Measurements from ENCODE around the gene SHANK1. TPM values are rescaled to one million over a fixed set of nuclear protein-coding genes. Genes with fewer than 3 reads are reported as not detected.
A peak's percentile ranks its signal among the peaks of the same experiment; 100 is the strongest.

Gene SHANK1
- total RNA-seq, 3 donors from 2014 or later (not counting 1 experiment from before 2014, with no cell fraction given) = 0.05 to 0.75 (median 0.20) TPM

GRCh38 chr19:50723069-50723468, 3.5 kb upstream of the SHANK1 start, which contains the start of gene CLEC11A:
Gene CLEC11A (plus strand): TSS chr19:50723364. CDS start chr19:50723526, 162 bp downstream.
- Mint-ChIP-seq H3K27ac (peak within 1 kb of the TSS; percentile 61 to 86), H3K36me3 (no peaks in the 10 kb centered on the region), H3K9me3 (no peaks in the 10 kb centered on the region), H3K4me1 (peaks cover 0 to 58% of the 10 kb centered on the region in 2 donors), H3K4me3 (peak within 1 kb of the TSS; percentile 85), H3K27me3 (ENCODE audit: low read depth in 2 of 2) (peaks cover 19 to 32% of the 10 kb centered on the region in 2 donors)
- WGBS (ENCODE audit: insufficient coverage) = 42% methylated on average over 15 of the region's 15 CpGs
- ATAC-seq = no peak
- DNase-seq = no peak
- Histone ChIP-seq H3K4me3 (ENCODE audit: low read length) (no peak within 1 kb of the TSS), H3K9me3 (ENCODE audit: control insufficient read depth, insufficient read depth, low read length) (no peaks in the 10 kb centered on the region), H3K36me3 (ENCODE audit: control insufficient read depth, insufficient read depth, low read length) (no peaks in the 10 kb centered on the region), H3K27me3 (ENCODE audit: control insufficient read depth, insufficient read depth, low read length) (peaks cover 20% of the 10 kb centered on the region), H3K4me1 (ENCODE audit: control insufficient read depth, insufficient read depth, low read length) (peaks cover 43% of the 10 kb centered on the region), H3K27ac (ENCODE audit: low read length) (no peak within 1 kb of the TSS)
- TF ChIP-seq CTCF (IDR thresholded peaks at IDR 0.05) = no peak
- intact Hi-C loops (cut with micrococcal nuclease) = loop anchor here (10.0 kb wide), 1 partner anchor 82 kb away; no protein-coding TSS in a partner anchor

GRCh38 chr19:50722201-50723013, 2.8 kb upstream of the SHANK1 start:
- H3K27ac Mint-ChIP-seq = peak overlapping the region in 1 of 2 donors; percentile 31
- H3K27me3 Mint-ChIP-seq (ENCODE audit: low read depth in 2 of 2) = peaks cover 19 to 33% of the 10 kb centered on the region in 2 donors
- no peak overlapping the region for H3K27ac ChIP-seq (ENCODE audit: low read length)
- DNase-seq (no peak), ATAC-seq (no peak)
- H3K36me3 ChIP-seq (ENCODE audit: control insufficient read depth, insufficient read depth, low read length) = no peaks in the 10 kb centered on the region
- H3K9me3 Mint-ChIP-seq = no peaks in the 10 kb centered on the region
- peaks cover 25% of the 10 kb centered on the region for H3K27me3 ChIP-seq (ENCODE audit: control insufficient read depth, insufficient read depth, low read length)
- WGBS (ENCODE audit: insufficient coverage) = 77% methylated on average over 13 of the region's 15 CpGs
- peaks cover 0 to 56% of the 10 kb centered on the region in 2 donors for H3K4me1 Mint-ChIP-seq
- intact Hi-C loops (cut with micrococcal nuclease) = loop anchor here (10.0 kb wide), 1 partner anchor 82 kb away; no protein-coding TSS in a partner anchor
- H3K4me3 ChIP-seq (ENCODE audit: low read length) = no peak overlapping the region
- no peaks in the 10 kb centered on the region for H3K36me3 Mint-ChIP-seq
- peaks cover 45% of the 10 kb centered on the region for H3K4me1 ChIP-seq (ENCODE audit: control insufficient read depth, insufficient read depth, low read length)
- peak overlapping the region; percentile 53 for H3K4me3 Mint-ChIP-seq
- TF ChIP-seq CTCF (IDR thresholded peaks at IDR 0.05) = no peak
- no peaks in the 10 kb centered on the region for H3K9me3 ChIP-seq (ENCODE audit: control insufficient read depth, insufficient read depth, low read length)

GRCh38 chr19:50721441-50722137, 2.0 kb upstream of the SHANK1 start:
- Histone ChIP-seq H3K36me3 (ENCODE audit: control insufficient read depth, insufficient read depth, low read length) (no peaks in the 10 kb centered on the region), H3K27ac (ENCODE audit: low read length) (no peak overlapping the region), H3K4me1 (ENCODE audit: control insufficient read depth, insufficient read depth, low read length) (peaks cover 47% of the 10 kb centered on the region), H3K4me3 (ENCODE audit: low read length) (no peak overlapping the region), H3K9me3 (ENCODE audit: control insufficient read depth, insufficient read depth, low read length) (no peaks in the 10 kb centered on the region), H3K27me3 (ENCODE audit: control insufficient read depth, insufficient read depth, low read length) (peaks cover 27% of the 10 kb centered on the region)
- DNase-seq = no peak
- no peaks in the 10 kb centered on the region for H3K9me3 Mint-ChIP-seq
- peak overlapping the region; percentile 13 for H3K4me3 Mint-ChIP-seq
- ATAC-seq = no peak
- peaks cover 19 to 37% of the 10 kb centered on the region in 2 donors for H3K27me3 Mint-ChIP-seq (ENCODE audit: low read depth in 2 of 2)
- no peak for TF ChIP-seq CTCF (IDR thresholded peaks at IDR 0.05)
- 89% methylated on average over 10 of the region's 10 CpGs for WGBS (ENCODE audit: insufficient coverage)
- peaks cover 0 to 54% of the 10 kb centered on the region in 2 donors for H3K4me1 Mint-ChIP-seq
- intact Hi-C loops (cut with micrococcal nuclease) = loop anchor here (10.0 kb wide), 1 partner anchor 83 kb away; no protein-coding TSS in a partner anchor
- no peaks in the 10 kb centered on the region for H3K36me3 Mint-ChIP-seq
- no peak overlapping the region for H3K27ac Mint-ChIP-seq
